ENCODE data around the gene TEAD3.
A peak's percentile ranks its signal among the peaks of the same experiment; 100 is the strongest.
"Not testable (repeated sequence)": the region's sequence is repeated elsewhere in the genome, so short reads cannot be mapped to it uniquely, and the experiment has no call there.

Gene TEAD3

DNA sequence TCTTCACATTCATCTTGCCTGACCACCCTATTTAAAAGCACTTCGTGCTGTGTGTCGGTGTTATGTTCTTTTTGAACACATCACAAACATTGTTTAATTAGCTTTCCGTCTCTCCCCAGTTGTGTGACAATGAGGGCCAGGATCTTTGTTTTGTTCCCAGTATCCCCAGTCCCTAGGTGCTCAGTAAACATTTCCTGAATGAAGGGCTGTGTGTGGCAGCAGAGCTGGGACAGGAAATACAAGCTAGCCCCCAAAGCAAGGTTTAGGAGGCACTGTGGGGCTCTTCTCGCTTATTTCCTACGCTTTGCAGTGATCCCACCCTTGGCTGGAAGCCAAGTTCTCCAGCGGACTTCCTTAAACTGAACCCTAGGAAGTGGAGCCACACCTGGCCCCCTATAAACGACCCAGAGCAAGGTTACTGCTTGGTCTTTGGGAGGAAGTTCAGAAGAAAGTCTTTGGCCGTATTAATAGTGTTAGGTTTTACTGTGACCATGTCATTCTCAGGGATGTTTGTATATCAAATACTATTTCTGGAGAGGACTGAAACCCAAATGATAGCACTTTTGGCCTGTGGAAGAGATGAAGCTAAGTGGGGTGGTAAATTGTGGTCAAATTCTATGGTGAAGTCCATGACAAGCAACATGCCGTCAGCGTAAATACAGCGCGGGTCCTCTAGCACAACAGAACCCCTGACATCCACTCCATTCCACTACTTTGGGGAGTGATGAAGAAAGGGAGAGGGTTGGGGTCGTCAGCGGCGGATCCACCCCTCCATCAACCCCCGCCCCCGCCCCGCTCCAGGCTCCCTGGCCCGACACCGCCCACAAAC, 45.3 kb downstream of the TEAD3 start:
- no peak for DNase-seq (ENCODE audit: low spot score)

- peak; percentile 90 for DNase-seq (ENCODE audit: low spot score)
Observed at GRCh38 chr6:35449287-35449881, 47.5 kb downstream of the TEAD3 start.

DNA sequence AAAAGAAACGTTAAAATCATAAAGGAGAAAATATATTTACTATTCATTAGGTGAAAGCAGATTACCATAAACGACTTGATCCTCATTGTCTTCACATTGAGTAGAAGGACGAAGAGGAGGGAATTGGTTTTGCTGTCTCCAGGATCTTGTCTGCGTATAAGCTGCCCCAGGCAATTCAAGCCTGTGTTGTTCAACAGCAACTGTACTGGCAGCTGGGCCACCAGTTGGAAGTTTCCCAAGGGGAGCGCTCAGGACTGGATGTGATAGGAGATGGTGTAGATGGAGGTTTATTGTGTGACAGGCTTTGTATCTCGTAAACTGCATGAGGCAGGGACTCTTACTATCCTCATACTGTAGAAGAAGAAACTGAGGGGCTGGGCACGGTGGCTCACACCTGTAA, 48.7 kb downstream of the TEAD3 start:
- DNase-seq (ENCODE audit: low spot score): no peak

GRCh38 chr6:35445691-35446090, 51.2 kb downstream of the TEAD3 start:
- no peak for DNase-seq (ENCODE audit: low spot score)

GRCh38 chr6:35443341-35444030, 53.4 kb downstream of the TEAD3 start:
- no peak for DNase-seq (ENCODE audit: low spot score)

DNA sequence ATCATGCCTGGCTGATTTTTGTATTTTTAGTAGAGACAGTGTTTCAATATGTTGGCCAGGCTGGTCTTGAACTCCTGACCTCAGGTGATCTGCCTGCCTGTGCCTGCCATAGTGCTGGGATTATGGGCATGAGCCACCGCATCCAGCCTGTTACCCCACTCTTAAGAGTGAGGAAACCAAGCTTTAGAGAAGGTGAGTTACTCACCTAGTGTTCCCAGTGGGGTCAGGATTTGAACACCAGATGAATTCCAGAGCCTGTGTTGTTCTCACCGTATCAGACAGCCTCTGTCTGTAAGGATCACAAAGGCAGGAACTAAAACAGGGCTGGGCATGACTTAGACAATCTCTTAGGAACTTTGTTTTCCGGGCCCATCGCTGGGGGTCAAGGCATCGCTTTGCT, 54.2 kb downstream of the TEAD3 start:
- DNase-seq (ENCODE audit: low spot score): no peak

DNA sequence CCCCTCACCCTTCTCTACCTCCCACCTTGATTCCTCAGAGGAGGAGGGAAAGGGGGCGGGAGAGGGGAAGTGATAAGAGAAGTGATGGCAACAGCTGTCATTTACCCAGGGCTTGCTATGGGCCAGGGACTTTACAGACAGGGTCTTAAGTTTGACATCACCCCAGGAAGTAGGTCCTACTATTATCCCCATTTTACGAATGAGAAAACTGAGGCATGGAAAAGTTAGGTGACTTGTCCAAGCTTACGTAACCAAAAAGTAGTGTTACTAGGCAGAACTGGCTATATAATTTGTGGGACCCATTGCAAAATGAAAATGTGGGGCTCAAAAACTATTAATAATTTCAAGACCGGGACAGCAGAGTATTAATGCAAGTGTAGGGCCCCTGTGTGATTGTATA, 55.2 kb downstream of the TEAD3 start:
- DNase-seq (ENCODE audit: low spot score): no peak

DNA sequence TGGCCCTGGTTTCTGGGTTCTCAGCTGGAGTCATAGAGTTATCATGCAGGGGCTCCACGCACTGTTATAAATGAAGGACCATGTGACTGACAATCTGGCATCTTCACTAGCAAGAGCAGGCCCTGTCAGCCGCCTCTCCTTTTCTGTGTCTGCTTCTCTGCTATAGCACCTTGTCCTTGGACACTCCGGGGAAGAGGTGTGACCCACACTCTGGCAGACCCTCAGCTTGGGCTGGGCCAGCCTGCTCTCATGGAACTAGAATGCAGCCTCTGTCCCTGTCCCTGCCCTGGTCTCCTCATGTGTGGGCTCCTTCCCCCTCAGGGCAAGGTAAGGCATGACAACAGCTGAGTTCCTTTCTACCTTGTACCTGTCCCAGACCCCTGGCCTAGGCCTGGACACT, 55.7 kb downstream of the TEAD3 start:
- no peak for DNase-seq (ENCODE audit: low spot score)

DNA sequence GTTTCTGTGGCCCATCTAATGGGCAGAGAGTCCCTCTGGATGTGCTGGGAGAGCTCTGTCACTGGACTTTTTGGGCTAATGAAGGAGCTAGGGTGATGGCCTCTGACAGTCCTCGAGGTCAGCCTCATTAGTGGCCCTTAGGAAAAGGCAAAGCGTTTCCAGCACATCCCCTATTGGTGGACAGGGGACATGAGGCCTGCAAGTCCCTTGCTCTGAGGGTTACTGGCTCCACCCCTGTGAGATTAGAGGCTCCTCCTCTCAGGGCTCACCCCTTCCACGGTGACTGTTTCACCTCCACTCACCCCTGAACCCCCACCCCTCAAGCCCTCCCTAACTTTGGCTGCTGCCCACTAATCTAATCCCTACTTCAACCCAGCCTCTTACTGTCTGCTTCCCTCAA, 57.6 kb downstream of the TEAD3 start:
- no peak for DNase-seq (ENCODE audit: low spot score)

DNA sequence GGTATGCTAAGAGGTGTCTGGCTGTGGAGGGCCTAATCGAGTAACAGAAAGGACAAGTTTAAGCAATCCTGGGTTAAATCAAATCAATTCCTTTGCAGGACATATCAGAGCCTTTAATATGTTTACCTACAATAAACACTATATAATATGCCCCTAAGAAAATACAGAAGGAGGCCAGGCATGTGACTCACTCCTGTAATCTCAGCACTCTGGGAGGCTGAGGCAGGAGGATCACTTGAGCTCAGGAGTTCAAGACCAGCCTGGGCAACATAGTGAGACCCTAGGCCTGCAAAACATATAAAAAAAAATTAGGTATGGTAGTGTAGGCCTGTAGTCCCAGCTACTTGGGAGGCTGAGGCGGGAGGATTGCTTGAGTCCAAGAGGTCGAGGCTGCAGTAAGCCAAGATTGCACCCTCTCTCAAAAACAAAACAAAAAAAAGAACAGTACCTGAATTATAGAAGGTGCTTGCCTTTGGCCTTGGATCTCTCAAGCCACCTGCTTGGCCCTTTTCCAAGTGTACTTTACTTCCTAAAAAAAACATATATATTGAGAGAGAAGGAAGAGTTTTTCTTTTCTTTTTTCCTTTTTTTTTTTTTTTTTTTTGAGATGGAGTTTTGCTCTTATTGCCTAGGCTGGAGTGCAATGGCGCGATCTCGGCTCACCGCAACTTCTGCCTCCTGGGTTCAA, 58.4 kb downstream of the TEAD3 start:
- not testable (repeated sequence) for DNase-seq (ENCODE audit: low spot score)

- no peak for DNase-seq (ENCODE audit: low spot score)
Observed at GRCh38 chr6:35436071-35436857, 60.6 kb downstream of the TEAD3 start.

- DNase-seq (ENCODE audit: low spot score): no peak
Observed at GRCh38 chr6:35435074-35435837, 61.6 kb downstream of the TEAD3 start.

DNA sequence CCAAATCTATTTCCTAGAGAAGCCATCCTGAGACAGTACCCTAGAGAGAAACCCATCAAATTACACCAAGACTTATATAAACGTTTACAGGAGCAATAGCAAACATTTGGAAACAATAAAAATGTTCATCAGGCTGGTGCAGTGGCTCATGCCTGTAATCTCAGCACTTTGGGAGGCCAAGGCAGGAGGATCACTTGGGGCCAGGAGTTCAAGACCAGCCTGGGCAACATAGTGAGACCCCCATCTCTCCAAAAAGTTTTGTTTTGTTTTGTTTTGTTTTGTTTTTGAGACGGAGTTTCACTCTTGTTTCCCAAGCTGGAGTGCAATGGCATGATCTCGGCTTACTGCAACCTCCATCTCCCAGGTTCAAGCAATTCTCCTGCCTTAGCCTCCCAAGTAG, 64.2 kb downstream of the TEAD3 start:
- not testable (repeated sequence) for DNase-seq (ENCODE audit: low spot score)

- DNase-seq (ENCODE audit: low spot score): no peak
Observed at GRCh38 chr6:35432291-35432690, 64.6 kb downstream of the TEAD3 start.

GRCh38 chr6:35429463-35429862, 67.4 kb downstream of the TEAD3 start:
- DNase-seq (ENCODE audit: low spot score): no peak

GRCh38 chr6:35428421-35429149, 68.3 kb downstream of the TEAD3 start:
- DNase-seq (ENCODE audit: low spot score): no peak

GRCh38 chr6:35427851-35428321, 69.0 kb downstream of the TEAD3 start:
- peak; percentile 71 for DNase-seq (ENCODE audit: low spot score)

GRCh38 chr6:35427435-35427834, 69.4 kb downstream of the TEAD3 start:
- DNase-seq (ENCODE audit: low spot score): no peak

- no peak for DNase-seq (ENCODE audit: low spot score)
Observed at GRCh38 chr6:35426074-35426473, 70.8 kb downstream of the TEAD3 start.

GRCh38 chr6:35425284-35425683, 71.6 kb downstream of the TEAD3 start:
- peak; percentile 90 for DNase-seq (ENCODE audit: low spot score)
